HG02884 (cell line): ENCODE results near the gene OR2H2.

ENCODE experiments used
- ATAC-seq: cut with Tn5 transposase; IDR thresholded peaks from one replicate; pipeline ENCODE4 v1.9.1; 2021; ENCODE audit warnings: mild to moderate bottlenecking, moderate library complexity; ENCODE audit not compliant: unreplicated experiment

Gene OR2H2

DNA sequence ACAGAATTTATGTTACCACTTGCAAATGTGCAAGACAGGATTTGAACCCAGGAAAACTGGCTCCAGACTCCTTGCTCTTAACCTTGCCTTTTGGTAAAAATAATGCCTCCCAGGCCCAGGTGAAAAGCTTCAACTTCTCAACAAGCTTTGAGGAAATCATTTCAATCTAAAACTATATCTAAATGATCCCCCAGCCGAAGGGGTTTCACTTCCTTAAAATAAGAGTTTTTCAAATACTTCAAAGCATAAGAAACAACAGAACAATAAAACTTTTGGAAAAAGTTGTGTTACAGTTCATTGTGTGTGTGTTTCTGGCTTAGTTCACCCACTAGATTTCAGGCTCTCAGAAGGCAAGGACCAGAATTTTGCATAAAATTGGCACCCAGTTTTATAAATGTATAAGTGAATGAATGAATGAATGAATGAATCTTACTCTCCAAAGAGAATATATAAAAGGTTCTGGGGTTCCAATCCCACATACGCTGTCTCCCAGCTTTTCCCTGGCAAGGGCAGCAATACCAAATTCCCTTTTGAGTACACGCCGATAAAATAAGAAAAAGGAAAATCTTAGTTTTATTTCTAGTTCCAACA, 5.4 kb downstream of the OR2H2 start:
- no peak for ATAC-seq

DNA sequence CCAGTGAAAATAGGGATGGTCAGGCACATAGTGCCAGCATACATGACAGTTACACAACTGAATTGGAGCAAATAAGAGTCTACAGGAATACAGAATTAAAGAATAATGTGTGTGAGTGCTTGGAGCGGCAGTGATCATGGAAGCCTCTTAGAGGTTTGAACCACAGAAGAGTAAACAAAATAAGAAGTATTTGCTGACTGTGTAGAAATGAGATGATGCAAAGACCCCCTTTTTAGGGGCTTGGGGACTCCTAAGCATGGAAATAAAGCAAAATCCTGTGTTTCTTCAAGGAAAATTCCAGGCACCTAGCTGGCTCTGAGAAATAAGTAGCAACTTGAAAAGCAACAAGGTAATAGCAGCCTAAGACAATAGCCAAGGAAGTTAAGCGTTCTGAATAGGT, 6.8 kb downstream of the OR2H2 start:
- no peak for ATAC-seq

DNA sequence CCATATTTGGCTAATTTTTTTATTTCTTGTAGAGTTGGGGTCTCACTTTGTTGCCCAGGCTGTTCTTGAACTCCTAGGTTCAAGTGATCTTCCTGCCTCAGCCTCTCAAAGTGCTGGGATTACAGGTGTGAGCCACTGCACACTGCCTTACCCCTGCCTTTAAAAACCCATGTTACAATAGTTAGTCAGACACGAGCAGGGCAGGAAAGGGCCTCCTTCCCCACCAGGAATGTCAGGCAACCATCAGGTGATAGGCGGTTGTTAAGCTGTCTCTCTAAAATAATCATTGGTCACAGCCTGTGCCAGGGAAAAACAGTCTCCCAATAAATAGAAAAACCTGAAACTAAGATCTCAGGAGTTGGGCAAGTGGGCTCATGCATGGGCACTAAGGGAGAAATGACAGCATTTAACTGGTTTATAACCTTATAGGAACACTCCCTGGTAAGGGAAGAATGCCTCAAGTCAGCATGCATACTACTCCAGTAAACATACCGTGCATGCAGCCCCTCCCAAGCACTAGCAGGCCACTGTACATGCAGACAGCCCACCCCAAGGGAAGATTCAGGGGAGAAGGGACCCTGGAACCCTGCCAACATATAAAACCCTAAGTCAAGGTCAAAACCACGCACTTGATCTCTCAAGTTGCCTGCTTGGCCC, 8.4 kb downstream of the OR2H2 start:
- ATAC-seq = no peak

DNA sequence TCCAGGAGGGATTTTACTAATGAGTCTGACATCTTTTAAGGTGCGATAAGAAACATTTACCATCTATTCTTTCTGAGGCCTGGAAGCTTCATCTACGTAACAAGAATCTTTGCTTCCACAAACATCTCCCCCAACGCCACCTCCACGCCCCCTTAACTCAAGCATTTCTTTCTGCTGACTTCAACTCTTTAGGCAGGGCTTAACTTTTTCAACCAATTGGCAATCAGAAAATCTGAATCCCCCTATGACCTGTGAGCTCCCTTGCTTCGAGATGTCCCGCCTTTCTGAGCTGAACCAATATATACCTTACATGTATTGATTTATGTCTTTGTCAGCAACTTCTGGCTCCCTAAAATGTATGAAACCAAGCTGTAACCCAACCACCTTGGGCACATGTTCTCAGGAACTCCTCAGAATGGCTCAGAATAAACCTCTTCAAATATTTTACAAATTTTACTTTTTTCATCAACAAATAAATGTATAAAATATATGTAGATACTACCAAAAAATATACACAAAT, 11.5 kb downstream of the OR2H2 start:
- ATAC-seq = no peak

GRCh38 chr6:29597184-29597583, 12.3 kb downstream of the OR2H2 start:
- ATAC-seq = no peak

DNA sequence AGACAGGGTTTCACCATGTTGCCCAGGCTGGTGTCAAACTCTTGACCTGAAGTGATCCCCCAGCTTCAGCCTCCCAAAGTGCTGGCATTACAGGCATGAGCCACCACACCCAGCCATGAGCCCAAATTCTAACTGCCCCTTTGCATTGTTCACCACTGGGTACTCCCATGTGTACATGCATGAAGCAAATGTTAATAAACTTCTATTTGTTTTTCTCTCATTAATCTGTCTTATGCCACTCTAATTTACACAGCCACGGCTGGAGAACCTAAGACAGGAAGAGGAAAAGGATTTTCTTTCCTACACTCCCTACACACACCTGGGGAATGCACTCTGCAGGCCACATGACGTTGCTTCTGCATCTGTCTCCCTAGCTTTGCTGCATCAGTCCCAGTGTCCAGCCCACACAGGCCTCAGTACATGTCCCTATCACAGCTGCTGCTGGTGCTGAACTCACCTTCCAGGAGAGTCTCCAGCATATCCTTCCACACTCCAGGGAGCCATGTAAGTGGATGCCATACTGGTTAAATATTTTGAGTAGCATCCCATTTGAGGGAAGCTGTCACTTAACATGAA, 13.3 kb downstream of the OR2H2 start:
- no peak for ATAC-seq

GRCh38 chr6:29602564-29603361, 17.8 kb downstream of the OR2H2 start:
- ATAC-seq = no peak

GRCh38 chr6:29603456-29603855, 18.5 kb downstream of the OR2H2 start:
- no peak for ATAC-seq

DNA sequence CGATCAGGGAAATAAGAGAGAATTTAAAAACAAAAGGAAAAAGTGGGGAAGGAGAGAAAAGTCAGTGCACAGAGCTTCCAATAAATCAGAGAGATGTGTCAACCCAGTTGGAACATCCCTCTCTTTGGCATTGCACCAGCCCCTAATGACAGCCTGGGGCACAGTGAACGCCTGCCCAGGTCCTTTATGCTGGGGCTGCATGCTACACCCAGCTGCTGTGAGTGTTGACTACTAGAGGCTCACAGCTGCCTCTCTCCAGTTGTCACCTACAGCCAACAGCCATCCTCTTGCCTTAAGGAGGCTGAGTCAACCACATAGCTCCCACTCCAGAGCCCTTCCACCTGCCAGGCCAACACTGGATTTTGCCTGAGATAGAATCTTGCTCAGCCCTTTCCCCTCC, 19.0 kb downstream of the OR2H2 start:
- ATAC-seq = no peak

DNA sequence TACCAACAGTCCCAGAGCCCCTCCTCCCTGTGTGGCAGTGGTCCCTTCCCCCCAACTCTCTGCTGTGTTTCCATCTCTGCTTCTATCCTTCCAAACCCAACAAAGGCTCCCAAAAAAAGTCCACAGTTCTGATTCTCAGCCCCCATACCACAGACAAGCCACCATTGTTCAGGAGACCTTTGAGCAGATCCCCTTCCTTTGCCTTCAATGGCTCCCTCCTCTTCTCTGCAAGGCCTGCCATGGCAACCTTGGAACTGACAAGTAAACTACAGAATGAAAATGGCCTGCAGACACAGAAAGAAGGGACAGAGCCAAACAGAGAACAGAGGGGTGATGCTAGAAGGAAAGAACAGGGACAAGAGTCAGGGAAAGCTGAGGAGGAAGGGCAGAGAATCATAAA, 23.2 kb downstream of the OR2H2 start:
- ATAC-seq = no peak

DNA sequence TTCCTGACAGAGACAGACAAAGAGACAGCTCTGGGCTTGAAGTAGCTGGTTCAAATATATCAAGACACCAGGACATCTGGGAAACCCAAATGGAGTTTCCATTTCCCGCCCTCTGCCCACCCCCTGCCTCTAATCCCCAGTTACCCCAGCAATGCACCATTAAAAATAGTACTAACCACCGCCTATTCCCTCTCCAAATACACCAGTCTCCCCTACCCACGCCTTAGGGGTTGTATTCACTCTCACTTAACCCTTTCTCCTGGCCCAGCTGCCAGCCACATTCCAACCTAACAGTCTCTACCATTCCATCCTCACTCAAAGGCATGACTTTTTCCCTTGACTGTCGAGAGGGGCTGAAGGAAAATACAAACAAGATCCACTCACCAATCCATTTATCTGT, 25.6 kb downstream of the OR2H2 start:
- no peak for ATAC-seq

DNA sequence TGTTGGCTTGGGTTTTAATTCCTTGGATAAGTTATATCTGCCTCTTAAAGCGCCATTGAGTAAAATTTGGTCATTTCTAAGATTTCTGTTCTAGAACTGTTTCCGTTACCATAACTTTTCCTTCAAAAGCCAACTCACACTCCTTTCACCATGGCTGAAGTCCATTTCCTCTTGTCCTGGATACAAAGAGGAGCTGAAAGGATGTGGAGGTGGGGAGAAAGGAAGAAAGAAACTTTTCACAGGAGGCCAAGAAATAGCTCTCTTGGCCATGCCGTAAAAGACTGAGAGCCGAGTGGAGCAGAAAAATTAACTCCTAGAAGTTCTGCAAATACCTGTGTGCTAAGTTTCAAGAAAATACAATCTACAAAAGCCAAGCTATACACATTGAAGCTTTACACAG, 26.5 kb downstream of the OR2H2 start:
- ATAC-seq = no peak

GRCh38 chr6:29617782-29618554, 33.0 kb downstream of the OR2H2 start:
- ATAC-seq = no peak

DNA sequence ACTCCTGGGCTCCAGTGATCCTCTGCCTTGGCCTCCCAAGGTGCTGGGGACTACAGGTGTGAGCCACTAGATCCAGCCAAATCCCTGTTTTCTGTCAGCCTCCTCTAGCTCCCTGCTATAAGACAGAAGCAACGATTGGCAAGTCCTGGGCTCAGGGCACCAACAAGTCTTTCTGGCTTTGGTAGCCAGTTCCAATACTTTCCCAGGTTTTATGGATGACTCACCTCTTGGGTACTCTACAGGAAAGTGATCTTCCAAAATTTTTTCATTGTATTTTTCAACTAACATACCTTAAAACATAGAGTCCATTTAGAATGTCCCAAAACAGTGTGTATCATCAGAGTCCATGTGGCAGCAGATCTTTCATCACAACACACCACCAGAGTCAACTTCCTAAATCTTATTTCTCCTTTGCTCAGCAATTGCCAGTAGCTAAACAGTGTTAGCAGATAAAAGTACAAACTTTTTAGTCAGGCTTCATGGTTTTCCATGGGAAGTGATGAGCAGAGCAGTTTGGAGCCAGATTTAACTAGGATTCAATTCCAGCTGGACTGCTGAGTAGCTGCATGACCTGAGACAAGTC, 34.7 kb downstream of the OR2H2 start:
- no peak for ATAC-seq

DNA sequence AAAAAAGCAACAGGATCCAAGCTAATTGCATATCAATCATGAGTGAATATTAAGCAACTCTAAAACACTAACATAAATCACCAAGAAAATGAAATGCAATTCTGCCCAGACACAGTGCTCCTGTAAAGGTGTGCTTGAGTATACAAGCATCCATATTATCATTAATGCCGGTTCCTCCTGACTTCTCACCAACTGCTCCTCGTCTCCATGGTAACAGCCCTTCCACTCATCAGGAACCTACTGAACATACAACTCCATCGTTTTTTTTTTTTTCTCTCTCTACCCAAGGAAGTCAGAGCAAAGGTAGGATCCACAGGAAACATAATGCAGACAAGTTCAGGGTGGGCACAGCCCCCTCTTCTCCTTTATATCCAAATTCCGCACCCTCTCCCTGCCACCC, 35.7 kb downstream of the OR2H2 start:
- no peak for ATAC-seq

- ATAC-seq = no peak
Measured at GRCh38 chr6:29624520-29624961, 39.6 kb downstream of the OR2H2 start.

GRCh38 chr6:29625337-29625930, 40.5 kb downstream of the OR2H2 start:
- no peak for ATAC-seq

DNA sequence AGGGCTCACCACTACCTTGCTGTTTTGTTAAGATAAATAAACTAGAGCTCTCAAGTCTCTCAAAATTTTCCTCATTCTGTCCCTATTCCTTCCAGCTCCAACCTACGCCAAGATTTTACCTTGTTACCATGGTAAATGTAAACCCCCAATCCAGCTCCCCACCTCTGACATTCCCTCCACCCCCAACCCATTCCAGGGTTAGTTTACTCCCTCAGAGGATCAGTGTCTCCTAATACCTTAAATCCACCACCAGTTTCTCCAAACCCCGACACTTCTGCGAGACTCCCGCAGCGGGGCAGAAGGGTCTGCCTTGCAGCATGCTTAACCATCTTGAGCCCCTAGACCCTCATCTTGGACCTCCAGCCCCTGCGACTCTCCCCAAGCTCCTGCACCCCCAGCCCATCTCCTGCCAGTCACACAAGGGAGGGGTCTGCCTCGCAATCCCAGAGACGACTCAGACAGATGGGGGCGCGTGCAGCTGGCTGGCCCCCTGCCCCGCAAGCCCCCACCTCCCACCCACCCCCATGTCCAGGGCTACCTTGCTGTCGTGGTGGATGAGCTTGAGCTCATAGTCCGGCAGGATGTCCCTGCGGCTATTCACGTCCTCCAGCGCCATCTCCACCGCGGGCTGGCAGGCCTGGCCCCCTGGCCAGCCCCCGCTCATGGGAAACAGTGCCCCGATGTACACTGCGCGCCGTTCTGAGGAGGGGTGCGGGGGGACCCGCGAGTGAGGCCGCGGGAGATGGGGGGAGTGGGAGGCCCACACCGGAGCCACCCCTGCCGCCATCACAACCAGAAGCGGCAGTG, 42.2 kb downstream of the OR2H2 start:
- no peak for ATAC-seq

DNA sequence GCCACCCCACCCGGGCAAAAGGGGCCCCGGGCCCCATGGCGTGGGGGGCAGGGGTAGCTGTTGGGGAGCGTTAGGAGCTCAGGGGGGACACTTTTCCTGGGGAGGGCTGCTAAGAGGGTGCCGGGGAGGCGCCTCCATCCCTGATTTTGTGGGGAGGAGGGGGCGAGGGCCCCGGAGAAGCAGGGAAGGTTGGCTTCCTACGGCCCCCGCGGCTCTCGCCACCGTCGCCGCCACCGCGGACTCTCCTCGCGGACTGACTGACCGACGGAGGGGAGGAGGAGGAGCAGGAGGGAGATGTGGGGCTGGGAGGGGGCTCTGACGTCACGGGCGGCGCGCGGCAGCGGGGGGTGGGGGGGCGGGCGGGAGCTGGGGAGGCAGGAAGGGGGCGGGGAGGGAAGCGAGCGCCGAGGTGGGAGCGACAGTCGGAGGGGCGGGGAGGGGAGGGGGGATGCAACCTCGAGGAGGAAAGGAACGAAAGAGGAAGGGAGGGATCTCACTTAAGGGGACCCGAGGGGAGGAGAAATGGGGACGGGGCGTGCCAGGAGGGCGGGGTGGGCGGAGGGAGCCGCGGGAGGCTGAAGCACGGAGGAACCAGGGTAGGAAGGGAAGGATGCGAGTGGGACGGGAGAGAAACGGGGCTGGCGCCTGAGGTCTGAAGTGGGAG, 43.0 kb downstream of the OR2H2 start:
- ATAC-seq = no peak
